PC-3 (cell line): Measurements from ENCODE around the gene TOP2B. TPM values are rescaled to one million over a fixed set of nuclear protein-coding genes. Genes with fewer than 3 reads are reported as not detected.

Source experiments
- ATAC-seq: fragments of 200-7000 bp; cut with Tn5 transposase; 2 replicates; pipeline ENCODE4 v1.9.1; 2020; ENCODE audit warnings: mild to moderate bottlenecking, moderate library complexity
- BruUV-seq: library from RNA; stranded (reverse); fragments of 400-500 nt; replicated peaks from 2 replicates; lab custom pipeline; 2021; lab: Mats Ljungman, UMichigan
- CTCF ChIA-PET: fragments of 300-600 bp; sonication (Branson Sonifier 250); formaldehyde crosslinking; loops from one replicate; lab custom pipeline; 2022; ENCODE audit warnings: antibody characterized with exemption; lab: Charles Lee
- POLR2A ChIA-PET: fragments of 300-600 bp; sonication (Branson Sonifier 250); formaldehyde crosslinking; loops from one replicate; lab custom pipeline; 2022; ENCODE audit warnings: antibody characterized with exemption; ENCODE audit not compliant: unreplicated experiment; lab: Charles Lee
- DNase-seq: peaks from one replicate; pipeline ENCODE4 v3.0.0-alpha.2; 2015
- H2AFZ ChIP-seq: fragments of 300-600 bp; sonication (generic); 2 replicates; pipeline ENCODE4 v1.6.0; 2016; ENCODE audit warnings: antibody characterized with exemption, low read length
- H3F3A ChIP-seq: fragments of 300-600 bp; sonication (generic); one replicate; pipeline ENCODE4 v1.6.0; 2017; ENCODE audit warnings: antibody characterized with exemption, low read length, control low read depth, mild to moderate bottlenecking; ENCODE audit not compliant: unreplicated experiment
- H3K27ac ChIP-seq: fragments of 300-600 bp; sonication (generic); 2 replicates; pipeline ENCODE4 v1.5.1; 2016; ENCODE audit warnings: mild to moderate bottlenecking, low read length
- H3K27me3 ChIP-seq: fragments of 300-600 bp; sonication (generic); 2 replicates; pipeline ENCODE4 v1.6.1; 2016; ENCODE audit warnings: low read length, mixed read lengths
- H3K36me3 ChIP-seq: fragments of 300-600 bp; sonication (generic); 2 replicates; pipeline ENCODE4 v1.6.1; 2016; ENCODE audit warnings: low read depth, mixed run types, low read length, mixed read lengths
- H3K4me1 ChIP-seq: fragments of 300-600 bp; sonication (generic); 2 replicates; pipeline ENCODE4 v1.5.1; 2016; ENCODE audit warnings: low read length; ENCODE audit not compliant: insufficient read depth
- H3K4me2 ChIP-seq: fragments of 300-600 bp; sonication (generic); 2 replicates; pipeline ENCODE4 v1.6.0; 2016; ENCODE audit warnings: low read length
- H3K4me3 ChIP-seq: fragments of 300-600 bp; sonication (generic); 2 replicates; pipeline ENCODE4 v1.5.1; 2016; ENCODE audit warnings: mild to moderate bottlenecking, low read length, mixed read lengths
- H3K79me2 ChIP-seq: fragments of 300-600 bp; sonication (generic); 2 replicates; pipeline ENCODE4 v1.6.1; 2017; ENCODE audit warnings: low read length, mixed read lengths
- H3K9ac ChIP-seq: fragments of 300-600 bp; sonication (generic); 2 replicates; pipeline ENCODE4 v1.6.0; 2016; ENCODE audit warnings: mild to moderate bottlenecking, low read length
- H3K9me2 ChIP-seq: fragments of 300-600 bp; sonication (generic); replicated peaks from 2 replicates; pipeline ENCODE4 v1.6.1; 2016; ENCODE audit warnings: mixed run types, low read length, mixed read lengths
- H3K9me3 ChIP-seq: fragments of 300-600 bp; sonication (generic); 2 replicates; pipeline ENCODE4 v1.6.1; 2016; ENCODE audit warnings: low read length, mixed read lengths
- H4K20me1 ChIP-seq: fragments of 300-600 bp; sonication (generic); 2 replicates; pipeline ENCODE4 v1.6.1; 2016; ENCODE audit warnings: low read length, mixed read lengths
- EZH2 ChIP-seq: fragments of 300-600 bp; sonication (generic); IDR thresholded peaks from one replicate; pipeline ENCODE4 v1.6.1; 2017; ENCODE audit warnings: antibody characterized with exemption, mild to moderate bottlenecking, low read length; ENCODE audit not compliant: unreplicated experiment
- EZH2phosphoT487 ChIP-seq: fragments of 300-600 bp; sonication (generic); IDR thresholded peaks from 2 replicates; pipeline ENCODE4 v1.6.1; 2018; ENCODE audit warnings: mild to moderate bottlenecking, antibody characterized with exemption, low read length, borderline replicate concordance
- intact Hi-C: fragments of 100-400 bp; cut with micrococcal nuclease; formaldehyde crosslinking; loops from 2 replicates; pipeline ENCODE4 v1.9.0; 2023
- total RNA-seq: library from RNA; depleted of rRNA; stranded (reverse); fragments of >200 nt; gene quantifications from 2 replicates; pipeline ENCODE4 v1.2.3, GENCODE V29; 2014
- TF ChIP-seq, protein P1 (sequence below): fragments of 300-600 bp; sonication (generic); conservative IDR thresholded peaks from 2 replicates; pipeline ENCODE4 v1.5.1; 2017; ENCODE audit warnings: antibody characterized with exemption, low read depth, mild to moderate bottlenecking, low read length

The TOP2B gene
- total RNA-seq, 1 experiment from 2014 or later, result 79.0 TPM

DNA sequence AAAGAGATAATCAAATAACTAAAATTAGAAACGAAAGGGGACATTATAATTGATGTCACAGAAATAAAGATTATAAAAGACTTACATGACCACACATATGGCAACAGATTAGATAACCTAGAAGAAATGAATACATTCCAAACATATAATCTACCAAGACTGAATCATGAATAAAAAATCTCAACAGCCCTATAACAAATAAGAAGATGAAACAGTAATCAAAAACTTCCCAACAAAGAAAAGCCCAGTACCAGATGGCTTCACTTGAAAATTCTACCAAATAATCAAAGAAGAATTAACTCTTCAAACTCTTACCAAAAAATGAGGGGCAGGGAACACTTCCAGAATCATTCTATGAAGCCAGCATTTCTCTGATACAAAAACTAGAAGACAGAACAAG lies 11.8 kb downstream of the TOP2B start:
- Histone ChIP-seq H3K79me2 (peaks cover 92% of the 10 kb centered on the region), H3K4me3 (no peak overlapping the region), H2AFZ (no peak overlapping the region), H3K27me3 (no peaks in the 10 kb centered on the region), H3K36me3 (0 out of 2 replicates have a peak, but pooled peaks cover 9% of the 10 kb centered on the region), H3K27ac (no peak overlapping the region), H4K20me1 (peaks cover 19% of the 10 kb centered on the region; the same call in 1 of the 2 replicates), H3K9ac (no peak overlapping the region), H3K4me1 (no peaks in the 10 kb centered on the region), H3K4me2 (no peak overlapping the region), H3K9me2 (no peaks in the 10 kb centered on the region), H3F3A (no peaks in the 10 kb centered on the region), H3K9me3 (no peaks in the 10 kb centered on the region)
- intact Hi-C loops, result no loop called here
- ATAC-seq, result no peak
- no TSS peak for BruUV-seq
- TF ChIP-seq, protein P1, sequence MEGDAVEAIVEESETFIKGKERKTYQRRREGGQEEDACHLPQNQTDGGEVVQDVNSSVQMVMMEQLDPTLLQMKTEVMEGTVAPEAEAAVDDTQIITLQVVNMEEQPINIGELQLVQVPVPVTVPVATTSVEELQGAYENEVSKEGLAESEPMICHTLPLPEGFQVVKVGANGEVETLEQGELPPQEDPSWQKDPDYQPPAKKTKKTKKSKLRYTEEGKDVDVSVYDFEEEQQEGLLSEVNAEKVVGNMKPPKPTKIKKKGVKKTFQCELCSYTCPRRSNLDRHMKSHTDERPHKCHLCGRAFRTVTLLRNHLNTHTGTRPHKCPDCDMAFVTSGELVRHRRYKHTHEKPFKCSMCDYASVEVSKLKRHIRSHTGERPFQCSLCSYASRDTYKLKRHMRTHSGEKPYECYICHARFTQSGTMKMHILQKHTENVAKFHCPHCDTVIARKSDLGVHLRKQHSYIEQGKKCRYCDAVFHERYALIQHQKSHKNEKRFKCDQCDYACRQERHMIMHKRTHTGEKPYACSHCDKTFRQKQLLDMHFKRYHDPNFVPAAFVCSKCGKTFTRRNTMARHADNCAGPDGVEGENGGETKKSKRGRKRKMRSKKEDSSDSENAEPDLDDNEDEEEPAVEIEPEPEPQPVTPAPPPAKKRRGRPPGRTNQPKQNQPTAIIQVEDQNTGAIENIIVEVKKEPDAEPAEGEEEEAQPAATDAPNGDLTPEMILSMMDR, result no peak
- TF ChIP-seq EZH2, result no peak
- no peak for TF ChIP-seq EZH2phosphoT487
- DNase-seq, result no peak
- POLR2A ChIA-PET, result no interaction called here
- CTCF ChIA-PET, result no interaction called here

DNA sequence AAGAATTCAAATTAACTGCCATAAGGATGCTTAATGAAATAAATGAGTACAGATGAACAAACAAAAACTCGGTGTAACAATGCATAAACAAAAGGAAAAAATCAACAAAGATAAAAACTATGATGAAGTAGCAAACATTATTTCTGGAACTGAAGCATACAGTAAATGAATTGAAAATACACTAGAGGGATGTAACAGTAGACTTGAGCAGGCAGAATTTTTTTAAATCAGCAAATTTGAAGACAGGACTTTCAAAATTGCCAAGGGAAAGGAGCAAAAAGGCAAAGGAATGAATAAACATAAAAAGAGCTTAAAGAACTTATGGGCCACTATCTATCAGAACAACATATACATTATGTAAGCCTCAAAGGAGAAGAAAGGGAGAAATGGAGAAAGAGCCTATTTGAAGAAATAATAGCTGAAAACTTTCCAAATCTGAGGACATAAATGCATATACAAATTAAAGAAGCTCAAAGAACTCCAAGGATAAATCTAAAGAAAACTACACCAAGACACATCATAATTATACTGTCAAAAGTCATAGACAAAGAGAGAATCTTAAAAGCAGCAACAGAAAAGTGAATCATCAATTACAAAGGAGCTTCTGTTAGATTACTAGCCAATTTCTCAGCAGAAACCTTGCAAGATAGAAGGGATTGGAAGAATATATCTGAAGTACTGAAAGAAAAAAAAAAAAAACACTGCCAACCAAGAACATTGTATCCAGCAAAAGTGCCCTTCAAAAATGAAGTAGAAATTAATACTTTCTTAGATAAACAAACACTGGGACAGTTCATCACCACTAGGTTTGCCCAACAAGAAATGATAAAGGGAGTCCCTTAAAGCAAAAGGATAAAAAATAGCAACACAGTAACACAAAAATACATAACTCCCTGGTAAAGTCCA lies 15.5 kb downstream of the TOP2B start:
- H3K9me3 ChIP-seq, result no peaks in the 10 kb centered on the region
- intact Hi-C loops, result loop anchor here (1.0 to 2.0 kb wide), 6 partner anchors 14 to 313 kb away; no protein-coding TSS in a partner anchor
- H3K4me2 ChIP-seq, result no peak overlapping the region
- no TSS peak for BruUV-seq
- no peaks in the 10 kb centered on the region for H3K4me1 ChIP-seq
- CTCF ChIA-PET, result interaction anchor here (1.5 kb wide), 1 partner anchor 205 kb away, joined by 12 read pairs; no protein-coding TSS in a partner anchor
- H4K20me1 ChIP-seq, result peaks cover 22% of the 10 kb centered on the region; the same call in 1 of the 2 replicates
- H3K9me2 ChIP-seq, result no peaks in the 10 kb centered on the region
- DNase-seq, result no peak
- H3K79me2 ChIP-seq, result peaks cover 83% of the 10 kb centered on the region
- H3K27ac ChIP-seq, result no peak overlapping the region
- no peak overlapping the region for H2AFZ ChIP-seq
- no peak for ATAC-seq
- H3K4me3 ChIP-seq, result no peak overlapping the region
- POLR2A ChIA-PET, result no interaction called here
- no peaks in the 10 kb centered on the region for H3K27me3 ChIP-seq
- H3F3A ChIP-seq, result no peaks in the 10 kb centered on the region
- H3K36me3 ChIP-seq, result 0 out of 2 replicates have a peak, but pooled peaks cover 9% of the 10 kb centered on the region
- no peak overlapping the region for H3K9ac ChIP-seq
- TF ChIP-seq, protein P1, result no peak
- TF ChIP-seq EZH2 (no peak), EZH2phosphoT487 (no peak)
